ENCODE data around the gene OPRL1.

DNA sequence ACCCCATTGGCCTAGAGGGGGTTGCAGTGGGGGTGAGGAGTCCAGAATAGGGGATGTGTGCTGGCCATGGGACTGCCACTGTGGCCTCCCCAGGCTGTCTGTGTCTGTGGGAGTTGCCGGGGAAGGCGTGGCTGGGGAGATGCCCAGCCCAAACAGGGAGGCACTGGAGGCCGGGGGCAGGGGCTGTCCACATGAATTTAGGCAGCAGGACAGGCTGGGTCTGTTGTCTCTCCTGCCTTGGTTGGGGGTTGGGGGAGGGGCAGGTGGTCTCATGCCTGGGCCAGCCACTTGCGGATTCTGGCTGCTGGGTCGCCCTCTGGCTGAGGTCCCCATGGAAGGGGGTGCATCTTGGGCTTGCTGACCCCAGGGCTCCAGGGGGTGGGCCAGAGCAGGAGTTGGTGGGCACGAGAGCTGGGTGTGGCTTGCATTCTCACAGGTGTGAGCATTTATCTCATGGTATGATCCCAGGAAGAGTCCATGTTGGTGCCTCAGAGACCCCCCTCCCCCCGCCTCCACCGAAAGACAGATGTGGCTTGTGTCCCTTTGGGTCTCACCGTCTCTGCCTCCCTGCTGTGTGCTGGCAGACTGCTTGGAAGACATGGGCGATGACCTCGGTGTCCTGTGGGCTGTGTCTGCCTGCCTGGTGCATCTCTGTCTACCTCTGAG, 34.4 kb upstream of the OPRL1 start:
- TF ChIP-seq CTCF (IDR thresholded peaks at IDR 0.05) (no peak), POLR2A (IDR thresholded peaks at IDR 0.05) (no peak)

All from lower leg skin (tissue), 3 donors.